K562 (cell line): ENCODE measurements around the gene ZNRD2. TPM values are rescaled to one million over a fixed set of nuclear protein-coding genes. Genes with fewer than 3 reads are reported as not detected.
A peak's percentile ranks its signal among the peaks of the same experiment; 100 is the strongest.

ENCODE experiments used
- CBX5 ChIP-seq: IDR thresholded peaks from 2 replicates; pipeline ENCODE4 v1.6.1; 2014; ENCODE audit warnings: low read depth, borderline replicate concordance
- CGGBP1 ChIP-seq: fragments of 250-450 bp; sonication (Bioruptor Pico); IDR thresholded peaks from 2 replicates; pipeline ENCODE4 v1.9.0; 2021; ENCODE audit warnings: mild to moderate bottlenecking
- CHD2 ChIP-seq: IDR thresholded peaks from 2 replicates; pipeline ENCODE4 v1.6.1; 2011; ENCODE audit warnings: low read depth, low read length
- CREB1 ChIP-seq, 2 experiments: sonication (generic) in 1 of 2; formaldehyde crosslinking in 1 of 2; IDR thresholded peaks; 2 replicates each; pipeline versions ENCODE4 v1.6.1 to v1.8.0; 2012 to 2022; ENCODE audit warnings: inconsistent platforms in 1 of 2, mild to moderate bottlenecking in 1 of 2, missing genetic modification reagents in 1 of 2, moderate library complexity in 1 of 2
- CREB5 ChIP-seq: fragments of 250-450 bp; sonication (Bioruptor Pico); IDR thresholded peaks from 2 replicates; pipeline ENCODE4 v1.5.0; 2020; ENCODE audit warnings: mild to moderate bottlenecking
- GABPB2 ChIP-seq: fragments of 250-450 bp; sonication (Bioruptor Pico); conservative IDR thresholded peaks from 2 replicates; pipeline ENCODE4 v1.5.1; 2021; ENCODE audit warnings: mild to moderate bottlenecking
- GTF2E2 ChIP-seq: fragments of 200-800 bp; sonication (Bioruptor generic); IDR thresholded peaks from 2 replicates; pipeline ENCODE4 v1.6.1; 2016; ENCODE audit warnings: missing genetic modification characterization, missing compliant biosample characterization
- MAX ChIP-seq: sonication (generic); formaldehyde crosslinking; IDR thresholded peaks from 2 replicates; pipeline ENCODE4 v1.9.0; 2022; ENCODE audit warnings: mild to moderate bottlenecking, missing genetic modification reagents
- NBN ChIP-seq: fragments of 450-650 bp; IDR thresholded peaks from 2 replicates; pipeline ENCODE4 v1.6.1; 2016; ENCODE audit warnings: low read depth, mild to moderate bottlenecking
- NCOA4 ChIP-seq: fragments of 450-650 bp; IDR thresholded peaks from 2 replicates; pipeline ENCODE4 v1.6.1; 2018; ENCODE audit warnings: mild to moderate bottlenecking; ENCODE audit not compliant: partially characterized antibody
- POLR2G ChIP-seq: fragments of 200-400 bp; formaldehyde crosslinking; IDR thresholded peaks from 2 replicates; pipeline ENCODE4 v1.6.1; 2017; ENCODE audit warnings: low read depth, mild to moderate bottlenecking, antibody characterized with exemption, low read length, moderate library complexity
- REST ChIP-seq, 2 experiments: fragments of 450-650 bp; formaldehyde crosslinking in 1 of 2; IDR thresholded peaks; 2 replicates each; pipeline versions ENCODE4 v1.4.0 to v1.6.1; 2014 to 2020; ENCODE audit warnings: mild to moderate bottlenecking in 2 of 2, borderline replicate concordance in 1 of 2, low read depth in 1 of 2
- VEZF1 ChIP-seq: fragments of 200-800 bp; sonication (Bioruptor generic); IDR thresholded peaks from 2 replicates; pipeline ENCODE4 v1.6.1; 2017; ENCODE audit warnings: missing genetic modification characterization, missing compliant biosample characterization
- polyA plus RNA-seq, 8 experiments: library from polyadenylated mRNA; depleted of rRNA in 4 of 8; stranded (reverse) in 5 of 8; unstranded in 3 of 8; fragments of >200 nt; fragmentation: Nextera tagmentation in 2 of 8; fragmentation: Illumina TruSeq in 1 of 8; extraction: Ambion mirVana in 2 of 8; extraction: Trizol in 1 of 8; gene quantifications; 2 replicates each; pipeline versions ENCODE4 v1.2.1 to v1.2.3, GENCODE V29; 2011 to 2014; ENCODE audit warnings: inconsistent platforms in 1 of 8, missing spikeins in 1 of 8
- total RNA-seq, 7 experiments: library from RNA; depleted of rRNA in 6 of 7; stranded (reverse); fragments of >200 nt in 6 of 7; fragmentation: Illumina TruSeq in 2 of 7; extraction: Trizol in 2 of 7; gene quantifications; 2 replicates each; pipeline versions ENCODE4 v1.2.1 to v1.2.3, GENCODE V29; 2011 to 2021; ENCODE audit warnings: low replicate concordance in 1 of 7

Gene ZNRD2
- total and polyA plus RNA-seq, 9 of the 15 experiments (the other 6 are each of a cell fraction or from before 2014, with no cell fraction given): 13.4 to 129 (median 60.4) TPM

DNA sequence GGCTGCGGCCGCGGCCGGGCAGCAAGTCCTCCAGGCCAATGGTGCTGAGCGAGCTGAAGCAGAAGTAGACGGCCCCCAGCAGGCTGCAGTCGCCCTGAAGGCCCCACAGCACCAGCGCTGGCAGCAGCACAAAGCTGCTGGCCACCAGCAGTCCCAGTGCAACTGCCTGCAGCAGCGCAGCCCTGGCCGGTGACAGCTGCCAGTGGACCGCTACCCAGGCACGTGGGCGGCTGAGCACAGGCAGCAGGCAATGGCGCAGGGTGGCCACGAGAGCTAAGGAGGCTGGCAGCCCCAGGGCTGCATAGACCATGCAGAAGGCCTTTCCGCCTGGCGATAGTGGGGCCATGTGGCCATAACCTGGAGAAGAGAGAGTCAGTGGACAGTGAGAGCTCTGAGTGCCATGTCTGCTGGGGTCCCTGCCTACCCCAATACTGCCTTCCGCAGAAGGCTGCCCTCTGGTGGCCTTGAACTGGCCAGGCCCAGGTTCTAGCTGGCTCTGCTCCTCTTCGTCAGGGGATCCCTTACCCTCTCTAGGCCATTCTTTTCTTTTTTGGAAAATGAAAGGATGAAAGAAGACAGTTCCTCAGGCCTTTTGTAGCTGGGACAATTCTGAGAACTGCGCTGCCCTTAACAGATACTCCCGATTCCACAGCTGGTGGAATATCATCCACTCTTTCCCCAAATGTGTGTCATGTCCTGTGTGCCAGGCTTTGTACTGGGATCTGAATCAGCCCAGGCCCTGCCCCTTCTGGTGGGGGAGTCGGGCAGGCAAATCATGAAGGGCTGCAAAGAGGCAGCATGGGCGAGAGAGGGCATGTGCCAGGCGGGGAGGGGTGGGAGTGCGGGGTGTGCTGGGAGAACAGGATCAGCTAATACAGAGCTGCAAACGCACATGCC is 23.5 kb downstream of the ZNRD2 start (continued):
- TF ChIP-seq REST (IDR thresholded peaks at IDR 0.05; ENCODE audit: borderline replicate concordance) (peak; percentile 42; the same call in 1 of the 2 replicates), REST (CRISPR knock-in tag; IDR thresholded peaks at IDR 0.05; ENCODE audit: low read depth) (no peak), NCOA4 (no peak), CREB5 (CRISPR knock-in tag) (no peak), GABPB2 (no peak), MAX (CRISPR knock-in tag) (0 out of 2 replicates have a peak, but pooled peaks have one; percentile 20), CBX5 (no peak), NBN (no peak), CHD2 (no peak), VEZF1 (CRISPR knock-in tag) (no peak), POLR2G (peak; percentile 48), CREB1 (IDR thresholded peaks at IDR 0.05) (no peak), CREB1 (CRISPR knock-in tag; IDR thresholded peaks at IDR 0.05) (no peak), GTF2E2 (tag) (no peak), CGGBP1 (CRISPR knock-in tag) (no peak)
